EL (cell line): ENCODE results near the gene ITGA6.
A peak's percentile ranks its signal among the peaks of the same experiment; 100 is the strongest.

Source experiments
- DNase-seq: peaks from one replicate; pipeline ENCODE4 v3.0.0-alpha.2; 2016

Gene ITGA6

GRCh38 chr2:172416447-172417058 lies 10.8 kb upstream of the ITGA6 start:
- DNase-seq: no peak

- DNase-seq: no peak
These were observed 7.2 kb upstream of the ITGA6 start for GRCh38 chr2:172420216-172420615.

- DNase-seq: no peak
These were observed 4.2 kb upstream of the ITGA6 start for GRCh38 chr2:172423160-172423559.

- DNase-seq: no peak
These were observed 2.0 kb upstream of the ITGA6 start for GRCh38 chr2:172425336-172425735.

- no peak for DNase-seq
These were observed 641 bp upstream of the ITGA6 start for GRCh38 chr2:172426635-172427255.

- DNase-seq: peak; percentile 44
These were observed 825 bp downstream of the ITGA6 start for GRCh38 chr2:172427990-172428831.

GRCh38 chr2:172428832-172429210 lies 1.4 kb downstream of the ITGA6 start:
- no peak for DNase-seq

- DNase-seq: no peak
These were observed 2.0 kb downstream of the ITGA6 start for GRCh38 chr2:172429301-172429968.

GRCh38 chr2:172430027-172430426 lies 2.6 kb downstream of the ITGA6 start:
- DNase-seq: no peak

GRCh38 chr2:172430678-172431077 lies 3.3 kb downstream of the ITGA6 start:
- no peak for DNase-seq

GRCh38 chr2:172431463-172431862 lies 4.1 kb downstream of the ITGA6 start:
- no peak for DNase-seq

GRCh38 chr2:172431993-172432392 lies 4.6 kb downstream of the ITGA6 start:
- DNase-seq: no peak

- DNase-seq: no peak
These were observed 5.8 kb downstream of the ITGA6 start for GRCh38 chr2:172433144-172433543.

- DNase-seq: no peak
These were observed 7.6 kb downstream of the ITGA6 start for GRCh38 chr2:172434821-172435605.

- DNase-seq: no peak
These were observed 8.2 kb downstream of the ITGA6 start for GRCh38 chr2:172435606-172435911.

GRCh38 chr2:172436889-172437288 lies 9.5 kb downstream of the ITGA6 start:
- peak; percentile 40 for DNase-seq

GRCh38 chr2:172437419-172438341 lies 10.3 kb downstream of the ITGA6 start:
- DNase-seq: no peak

- DNase-seq: peak; percentile 77
These were observed 11.5 kb downstream of the ITGA6 start for GRCh38 chr2:172438741-172439508.

- no peak for DNase-seq
These were observed 12.1 kb downstream of the ITGA6 start for GRCh38 chr2:172439509-172439860.

GRCh38 chr2:172439911-172440310 lies 12.5 kb downstream of the ITGA6 start:
- no peak for DNase-seq

- no peak for DNase-seq
These were observed 13.4 kb downstream of the ITGA6 start for GRCh38 chr2:172440795-172441194.
